GM12878 (cell line): ENCODE data around the gene ICA1. TPM values are rescaled to one million over a fixed set of nuclear protein-coding genes. Genes with fewer than 3 reads are reported as not detected.

Experiments used
- ATAC-seq: fragments of 200-7000 bp; cut with Tn5 transposase; 3 replicates; pipeline ENCODE4 v1.9.1; 2020; ENCODE audit warnings: mild to moderate bottlenecking, moderate library complexity
- BruUV-seq: library from RNA; stranded (reverse); fragments of 400-500 nt; replicated peaks from 2 replicates; lab custom pipeline; 2021; lab: Mats Ljungman, UMichigan
- CTCF ChIA-PET: fragments of 300-600 bp; sonication (Branson Sonifier 250); formaldehyde crosslinking; extraction: SDS; loops from one replicate; lab custom pipeline; 2021; ENCODE audit warnings: inconsistent platforms; lab: Yijun Ruan, JAX
- POLR2A ChIA-PET: fragments of 350-600 bp; formaldehyde crosslinking; extraction: SDS; loops from one replicate; lab custom pipeline; 2021; ENCODE audit warnings: inconsistent platforms; lab: Charles Lee
- RAD21 ChIA-PET: fragments of 300-600 bp; sonication (Branson Sonifier 250); formaldehyde crosslinking; loops from one replicate; lab custom pipeline; 2023; ENCODE audit warnings: antibody characterized with exemption; ENCODE audit not compliant: unreplicated experiment; lab: Charles Lee
- SMC1A ChIA-PET: fragments of 300-600 bp; sonication (Branson Sonifier 250); formaldehyde crosslinking; loops from one replicate; lab custom pipeline; 2023; ENCODE audit not compliant: unreplicated experiment, uncharacterized antibody; lab: Charles Lee
- DNase-seq: peaks from one replicate; pipeline ENCODE4 v3.0.0-alpha.2; 2011; ENCODE audit warnings: low read depth, low spot score
- FAIRE-seq: peaks from 3 replicates; lab custom pipeline; 2011; peaks lifted over from hg19 to GRCh38; lab: Jason Lieb, UNC
- H2AFZ ChIP-seq: 2 replicates; pipeline ENCODE4 v1.6.0; 2011; ENCODE audit warnings: low read depth, low read length, control low read depth; ENCODE audit not compliant: control insufficient read depth
- H3K27ac ChIP-seq: 2 replicates; pipeline ENCODE4 v1.5.1; 2011; ENCODE audit warnings: control low read depth; ENCODE audit not compliant: control insufficient read depth, insufficient read depth
- H3K27me3 ChIP-seq, 2 experiments: replicated peaks in 1 of 2; 2 replicates each; pipeline versions ENCODE4 v1.6.0 to v1.6.1; 2011; ENCODE audit warnings: low read length in 1 of 2; ENCODE audit not compliant: control insufficient read depth in 2 of 2, insufficient read depth in 2 of 2
- H3K36me3 ChIP-seq, 2 experiments: 2 replicates each; pipeline ENCODE4 v1.5.1; 2011; ENCODE audit warnings: low read length in 1 of 2; ENCODE audit not compliant: control insufficient read depth in 2 of 2, insufficient read depth in 2 of 2
- H3K4me1 ChIP-seq: 2 replicates; pipeline ENCODE4 v1.6.1; 2011; ENCODE audit warnings: mild to moderate bottlenecking, low read length, moderate library complexity, mixed read lengths; ENCODE audit not compliant: control insufficient read depth, insufficient read depth
- H3K4me2 ChIP-seq: 2 replicates; pipeline ENCODE4 v1.6.0; 2011; ENCODE audit warnings: control low read depth; ENCODE audit not compliant: control insufficient read depth, insufficient read depth
- H3K4me3 ChIP-seq: fragments of 200-600 bp; sonication (generic); 2 replicates; pipeline ENCODE4 v1.5.1; 2016
- H3K79me2 ChIP-seq: 2 replicates; pipeline ENCODE4 v1.6.0; 2011; ENCODE audit warnings: low read length; ENCODE audit not compliant: control insufficient read depth, insufficient read depth
- H3K9ac ChIP-seq: 2 replicates; pipeline ENCODE4 v1.8.0; 2011; ENCODE audit warnings: low read length, control low read depth, mixed read lengths; ENCODE audit not compliant: control insufficient read depth, insufficient read depth
- H3K9me3 ChIP-seq: replicated peaks from 3 replicates; pipeline ENCODE4 v1.5.1; 2011; ENCODE audit warnings: mild to moderate bottlenecking, low read length; ENCODE audit not compliant: control insufficient read depth, insufficient read depth
- H4K20me1 ChIP-seq: 2 replicates; pipeline ENCODE4 v1.6.0; 2011; ENCODE audit not compliant: control insufficient read depth, insufficient read depth
- CBX3 ChIP-seq: fragments of 200-600 bp; sonication (generic); IDR thresholded peaks from 2 replicates; pipeline ENCODE4 v1.6.1; 2016; ENCODE audit warnings: low read depth, borderline replicate concordance
- CBX5 ChIP-seq: sonication (generic); IDR thresholded peaks from 2 replicates; pipeline ENCODE4 v1.6.1; 2016; ENCODE audit warnings: low read depth, moderate library complexity, mild to moderate bottlenecking, inconsistent platforms
- HDAC6 ChIP-seq: fragments of 200-600 bp; sonication (generic); IDR thresholded peaks from one replicate; pipeline ENCODE4 v1.8.0; 2017; ENCODE audit warnings: antibody characterized with exemption; ENCODE audit not compliant: unreplicated experiment
- IKZF1 ChIP-seq: fragments of 450-650 bp; conservative IDR thresholded peaks from 2 replicates; pipeline ENCODE4 v1.6.1; 2017; ENCODE audit warnings: antibody characterized with exemption, mild to moderate bottlenecking
- KAT2A ChIP-seq: conservative IDR thresholded peaks from 2 replicates; pipeline ENCODE4 v1.6.1; 2011; ENCODE audit warnings: low read depth, low read length; ENCODE audit not compliant: control insufficient read depth
- LARP7 ChIP-seq: fragments of 450-650 bp; IDR thresholded peaks from 2 replicates; pipeline ENCODE4 v1.6.1; 2017; ENCODE audit warnings: mild to moderate bottlenecking
- NRF1 ChIP-seq: conservative IDR thresholded peaks from 2 replicates; pipeline ENCODE4 v1.6.1; 2011; ENCODE audit warnings: mild to moderate bottlenecking, low read depth, low read length, improper control_type of control experiment
- POLR2AphosphoS2 ChIP-seq: IDR thresholded peaks from 2 replicates; pipeline ENCODE4 v1.6.1; 2011; ENCODE audit warnings: low read depth, mild to moderate bottlenecking, low read length, improper control_type of control experiment, moderate library complexity
- SUZ12 ChIP-seq: fragments of 200-600 bp; sonication (generic); IDR thresholded peaks from one replicate; pipeline ENCODE4 v1.6.1; 2018; ENCODE audit warnings: antibody characterized with exemption, mild to moderate bottlenecking; ENCODE audit not compliant: unreplicated experiment
- ZNF24 ChIP-seq: fragments of 450-650 bp; IDR thresholded peaks from 2 replicates; pipeline ENCODE4 v1.6.1; 2017; ENCODE audit warnings: antibody characterized with exemption, mild to moderate bottlenecking
- WGBS: methylation state at CpG from one replicate; pipeline ENCODE4 v1.1.6; 2016; ENCODE audit warnings: low lambda C conversion rate; ENCODE audit not compliant: insufficient replicate concordance, insufficient coverage; ENCODE audit errors: missing lambda C conversion rate; 5-methylcytosine and 5-hydroxymethylcytosine counted together
- in situ Hi-C: fragments of 300-500 bp; cut with MboI; formaldehyde crosslinking; loops from 9 replicates; pipeline ENCODE4 v1.14.3; 2018; ENCODE audit warnings: mixed read lengths
- intact Hi-C: fragments of 100-400 bp; cut with micrococcal nuclease; formaldehyde crosslinking; loops from one replicate; pipeline ENCODE4 v1.14.2; 2022; ENCODE audit not compliant: unreplicated experiment
- polyA plus RNA-seq, 11 experiments: library from polyadenylated mRNA; depleted of rRNA in 4 of 11; unstranded in 6 of 11; stranded (reverse) in 5 of 11; fragments of >200 nt; fragmentation: Nextera tagmentation in 4 of 11; fragmentation: Illumina TruSeq in 1 of 11; extraction: Ambion mirVana in 4 of 11; extraction: Trizol in 1 of 11; gene quantifications; 1 replicate in 1 of 11; 2 replicates in 10 of 11; pipeline versions ENCODE4 v1.2.1 to v1.2.3, GENCODE V29; 2011 to 2016; ENCODE audit warnings: inconsistent platforms in 2 of 11, missing spikeins in 2 of 11, low read depth in 1 of 11
- total RNA-seq, 4 experiments: library from RNA; depleted of rRNA in 3 of 4; stranded (reverse); fragments of >200 nt in 3 of 4; fragmentation: Illumina TruSeq in 1 of 4; extraction: Trizol in 1 of 4; gene quantifications; 2 replicates each; pipeline versions ENCODE4 v1.2.1 to v1.2.3, GENCODE V29; 2013 to 2021
- TF ChIP-seq, protein P1 (sequence below), 3 experiments: IDR thresholded peaks in 2 of 3; conservative IDR thresholded peaks in 1 of 3; 2 replicates each; pipeline ENCODE4 v1.5.1; 2011; ENCODE audit warnings: low read depth in 3 of 3, low read length in 3 of 3, mild to moderate bottlenecking in 3 of 3, control low read depth in 2 of 3, moderate library complexity in 2 of 3, inconsistent platforms in 1 of 3, mixed read lengths in 1 of 3; ENCODE audit not compliant: control insufficient read depth in 2 of 3, insufficient read depth in 1 of 3; ENCODE audit errors: extremely low read depth in 1 of 3

The ICA1 gene
- total and polyA plus RNA-seq, 10 of the 15 experiments (the other 5 are each of a cell fraction or from before 2014, with no cell fraction given): 1.3 to 35.1 (median 3.3) TPM

DNA sequence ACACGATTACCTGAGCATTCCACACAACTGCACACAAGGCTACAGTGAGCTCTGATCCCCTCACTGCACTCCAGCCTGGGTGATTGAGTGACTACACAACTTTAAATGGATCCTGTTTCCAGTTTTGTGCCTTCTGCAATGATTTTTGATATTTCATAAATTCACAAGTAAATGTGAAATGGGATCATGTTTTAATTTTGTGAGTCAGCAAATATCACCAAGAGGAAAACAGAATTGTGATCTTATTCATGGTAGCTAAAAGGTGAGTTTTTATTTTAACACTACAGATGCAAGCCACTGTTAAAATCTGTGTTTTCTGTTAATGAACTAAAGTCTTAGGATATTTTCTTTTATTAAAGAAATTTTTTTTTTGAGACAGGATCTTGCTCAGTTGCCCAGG lies 11.4 kb downstream of the ICA1 start:
- ChIA-PET RAD21 (no interaction called here), SMC1A (interaction anchor here (1.0 to 1.2 kb wide), 3 partner anchors 11 to 108 kb away, joined by 3 to 4 read pairs (median 3); no protein-coding TSS in a partner anchor), CTCF (interaction anchor here (1.3 kb wide), 1 partner anchor 16 kb away, joined by 4 read pairs; no protein-coding TSS in a partner anchor), POLR2A (no interaction called here)
- Histone ChIP-seq H3K9ac (no peak overlapping the region), H2AFZ (no peak overlapping the region), H3K4me3 (no peak overlapping the region), H3K27ac (no peak overlapping the region), H3K79me2 (no peaks in the 10 kb centered on the region), H3K9me3 (no peaks in the 10 kb centered on the region; the same call in 2 of the 3 replicates), H3K27me3 (no peaks in the 10 kb centered on the region; a peak in 1 of 4 replicates), H4K20me1 (no peaks in the 10 kb centered on the region), H3K36me3 (no peaks in the 10 kb centered on the region), H3K4me1 (no peaks in the 10 kb centered on the region), H3K4me2 (no peak overlapping the region)
- FAIRE-seq (no peak), ATAC-seq (no peak), DNase-seq (no peak)
- BruUV-seq: no TSS peak
- 0% methylated on average over 1 of the region's 1 CpG for WGBS
- no peak for TF ChIP-seq CBX5
- no peak for TF ChIP-seq SUZ12
- no peak for TF ChIP-seq CBX3
- no peak for TF ChIP-seq HDAC6
- no peak for TF ChIP-seq KAT2A
- no peak for TF ChIP-seq ZNF24
- in situ Hi-C loops (no loop called here), intact Hi-C loops (no loop called here)

DNA sequence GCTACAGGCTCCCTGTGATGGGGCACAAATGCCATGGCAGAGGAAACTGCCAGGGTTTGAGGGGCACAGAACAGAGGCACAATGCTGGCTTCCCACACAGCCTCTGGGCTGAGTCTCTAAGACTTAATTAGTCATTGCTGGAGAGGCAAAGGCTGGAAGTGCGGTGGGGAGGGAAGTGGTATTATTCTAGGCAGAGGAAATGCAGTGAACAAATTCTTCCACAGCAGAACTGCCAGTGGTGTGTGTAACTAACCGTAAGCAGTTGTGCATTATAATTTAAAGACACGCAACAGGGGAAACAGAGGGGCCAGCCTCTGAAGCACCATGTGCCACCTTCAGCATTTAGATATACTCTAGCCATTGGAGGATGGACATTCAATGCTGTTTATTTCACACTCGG lies 12.8 kb downstream of the ICA1 start:
- Histone ChIP-seq H3K27ac (no peak overlapping the region), H3K4me1 (no peaks in the 10 kb centered on the region), H4K20me1 (no peaks in the 10 kb centered on the region), H3K9me3 (no peaks in the 10 kb centered on the region), H3K79me2 (no peaks in the 10 kb centered on the region), H3K4me2 (no peak overlapping the region), H3K4me3 (no peak overlapping the region)
- ChIA-PET SMC1A (no interaction called here), POLR2A (no interaction called here), CTCF (no interaction called here)
- FAIRE-seq: no peak
- ATAC-seq: no peak
- in situ Hi-C loops: no loop called here
- no peak for DNase-seq
- TF ChIP-seq LARP7 (no peak), POLR2AphosphoS2 (no peak), NRF1 (no peak), IKZF1 (no peak)
- TF ChIP-seq, protein P1, sequence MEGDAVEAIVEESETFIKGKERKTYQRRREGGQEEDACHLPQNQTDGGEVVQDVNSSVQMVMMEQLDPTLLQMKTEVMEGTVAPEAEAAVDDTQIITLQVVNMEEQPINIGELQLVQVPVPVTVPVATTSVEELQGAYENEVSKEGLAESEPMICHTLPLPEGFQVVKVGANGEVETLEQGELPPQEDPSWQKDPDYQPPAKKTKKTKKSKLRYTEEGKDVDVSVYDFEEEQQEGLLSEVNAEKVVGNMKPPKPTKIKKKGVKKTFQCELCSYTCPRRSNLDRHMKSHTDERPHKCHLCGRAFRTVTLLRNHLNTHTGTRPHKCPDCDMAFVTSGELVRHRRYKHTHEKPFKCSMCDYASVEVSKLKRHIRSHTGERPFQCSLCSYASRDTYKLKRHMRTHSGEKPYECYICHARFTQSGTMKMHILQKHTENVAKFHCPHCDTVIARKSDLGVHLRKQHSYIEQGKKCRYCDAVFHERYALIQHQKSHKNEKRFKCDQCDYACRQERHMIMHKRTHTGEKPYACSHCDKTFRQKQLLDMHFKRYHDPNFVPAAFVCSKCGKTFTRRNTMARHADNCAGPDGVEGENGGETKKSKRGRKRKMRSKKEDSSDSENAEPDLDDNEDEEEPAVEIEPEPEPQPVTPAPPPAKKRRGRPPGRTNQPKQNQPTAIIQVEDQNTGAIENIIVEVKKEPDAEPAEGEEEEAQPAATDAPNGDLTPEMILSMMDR (IDR thresholded peaks at IDR 0.05 in 2 of 3, conservative IDR thresholded peaks at IDR 0.05 in 1 of 3; ENCODE audit: control insufficient read depth in 2 of 3, extremely low read depth in 1 of 3, insufficient read depth in 1 of 3, low read depth in 3 of 3, low read length in 3 of 3): no peak
- TF ChIP-seq, all 136 proteins: peak for 0
- Histone ChIP-seq H3K9ac (no peak overlapping the region), H3K27me3 (no peaks in the 10 kb centered on the region; a peak in 1 of 4 replicates), H2AFZ (no peak overlapping the region), H3K36me3 (no peaks in the 10 kb centered on the region)
- RAD21 ChIA-PET: no interaction called here
- intact Hi-C loops: no loop called here
- no TSS peak for BruUV-seq
- WGBS: 50% methylated on average over 4 of the region's 4 CpGs
